Osteocyte (in vitro differentiated cells): Measurements from ENCODE around the gene TTC3. TPM values are rescaled to one million over a fixed set of nuclear protein-coding genes. Genes with fewer than 3 reads are reported as not detected.

ENCODE experiments used
- DNase-seq: peaks from one replicate; pipeline ENCODE4 v3.0.0; 2021; ENCODE audit warnings: mixed read lengths; ENCODE audit not compliant: unreplicated experiment; ENCODE audit errors: extremely low spot score
- H3K27ac Mint-ChIP-seq: one replicate; pipeline ENCODE4 v1.8.0; 2021; ENCODE audit warnings: mild to moderate bottlenecking, mixed read lengths; ENCODE audit not compliant: unreplicated experiment
- H3K27me3 Mint-ChIP-seq: one replicate; pipeline ENCODE4 v1.8.0; 2021; ENCODE audit warnings: mixed read lengths; ENCODE audit not compliant: unreplicated experiment
- H3K36me3 Mint-ChIP-seq: one replicate; pipeline ENCODE4 v1.8.0; 2021; ENCODE audit warnings: mixed read lengths; ENCODE audit not compliant: unreplicated experiment
- H3K4me1 Mint-ChIP-seq: one replicate; pipeline ENCODE4 v1.8.0; 2021; ENCODE audit warnings: mixed read lengths; ENCODE audit not compliant: unreplicated experiment
- H3K4me3 Mint-ChIP-seq: one replicate; pipeline ENCODE4 v1.8.0; 2021; ENCODE audit warnings: mild to moderate bottlenecking, moderate library complexity, mixed read lengths; ENCODE audit not compliant: unreplicated experiment
- H3K9me3 Mint-ChIP-seq: one replicate; pipeline ENCODE4 v1.8.0; 2021; ENCODE audit warnings: mixed read lengths; ENCODE audit not compliant: unreplicated experiment
- total RNA-seq: library from RNA; stranded (reverse); gene quantifications from 2 replicates; pipeline ENCODE4 v1.2.1, GENCODE V29; 2021
- TF ChIP-seq, protein P1 (sequence below): fragments of 200-600 bp; sonication (generic); IDR thresholded peaks from 2 replicates; pipeline ENCODE4 v1.5.0; 2021; ENCODE audit warnings: antibody characterized with exemption, mild to moderate bottlenecking, moderate library complexity

Gene TTC3
- total RNA-seq, 1 donor from 2014 or later: 252 TPM

DNA sequence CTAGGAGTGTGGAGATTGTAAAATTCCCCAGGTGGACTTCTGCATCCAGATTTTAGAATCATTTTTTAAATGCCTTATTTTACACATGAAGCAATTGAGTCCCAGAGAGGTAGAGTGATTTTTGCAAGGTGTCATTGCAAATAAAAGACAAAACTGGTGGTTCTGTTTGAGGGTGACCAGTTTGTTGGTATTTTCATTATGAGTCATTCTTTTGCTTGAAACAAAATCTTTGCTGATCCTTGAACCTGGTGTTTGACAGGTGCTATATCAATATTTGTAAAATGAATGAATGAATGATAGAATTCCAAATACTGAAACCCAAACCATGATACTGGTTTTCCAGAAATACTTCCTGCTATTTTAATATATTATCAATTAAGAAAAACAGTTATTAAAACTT is 44.1 kb downstream of the TTC3 start:
- Mint-ChIP-seq H3K9me3 (no peaks in the 10 kb centered on the region), H3K4me1 (no peaks in the 10 kb centered on the region), H3K4me3 (no peak overlapping the region), H3K36me3 (peaks cover 19% of the 10 kb centered on the region), H3K27me3 (no peaks in the 10 kb centered on the region), H3K27ac (no peak overlapping the region)
- no peak for DNase-seq
- TF ChIP-seq, protein P1, sequence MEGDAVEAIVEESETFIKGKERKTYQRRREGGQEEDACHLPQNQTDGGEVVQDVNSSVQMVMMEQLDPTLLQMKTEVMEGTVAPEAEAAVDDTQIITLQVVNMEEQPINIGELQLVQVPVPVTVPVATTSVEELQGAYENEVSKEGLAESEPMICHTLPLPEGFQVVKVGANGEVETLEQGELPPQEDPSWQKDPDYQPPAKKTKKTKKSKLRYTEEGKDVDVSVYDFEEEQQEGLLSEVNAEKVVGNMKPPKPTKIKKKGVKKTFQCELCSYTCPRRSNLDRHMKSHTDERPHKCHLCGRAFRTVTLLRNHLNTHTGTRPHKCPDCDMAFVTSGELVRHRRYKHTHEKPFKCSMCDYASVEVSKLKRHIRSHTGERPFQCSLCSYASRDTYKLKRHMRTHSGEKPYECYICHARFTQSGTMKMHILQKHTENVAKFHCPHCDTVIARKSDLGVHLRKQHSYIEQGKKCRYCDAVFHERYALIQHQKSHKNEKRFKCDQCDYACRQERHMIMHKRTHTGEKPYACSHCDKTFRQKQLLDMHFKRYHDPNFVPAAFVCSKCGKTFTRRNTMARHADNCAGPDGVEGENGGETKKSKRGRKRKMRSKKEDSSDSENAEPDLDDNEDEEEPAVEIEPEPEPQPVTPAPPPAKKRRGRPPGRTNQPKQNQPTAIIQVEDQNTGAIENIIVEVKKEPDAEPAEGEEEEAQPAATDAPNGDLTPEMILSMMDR: no peak

DNA sequence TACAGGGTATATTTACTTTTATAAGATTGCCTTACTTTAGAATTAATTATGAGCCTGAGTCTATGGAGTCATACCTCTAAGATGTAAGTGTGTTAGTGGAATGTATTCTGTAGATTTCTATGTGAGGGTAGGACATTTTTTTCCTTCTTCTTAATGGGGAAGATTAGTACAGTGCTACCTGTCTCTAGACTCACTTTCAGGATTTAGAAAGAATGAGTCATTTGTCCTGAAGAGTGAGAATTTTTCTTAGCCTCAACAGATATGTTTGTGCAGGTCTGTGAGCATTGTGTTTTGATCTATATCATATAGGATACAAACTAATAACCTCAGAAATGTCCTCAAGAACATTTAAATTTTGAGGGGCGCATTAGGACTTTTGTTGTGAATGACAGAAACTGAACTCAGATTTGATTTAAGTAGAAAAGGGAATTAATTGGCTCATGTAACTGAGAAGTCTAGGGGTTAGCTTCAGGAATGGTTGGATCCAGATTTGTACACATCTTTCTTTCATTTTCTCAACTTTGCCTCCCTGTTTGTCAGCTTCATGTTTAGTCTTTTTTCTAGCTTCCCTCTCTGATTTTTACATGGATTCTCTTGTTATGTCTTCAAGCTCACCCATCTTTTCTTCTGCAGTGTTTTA is 45.3 kb downstream of the TTC3 start:
- DNase-seq: no peak
- peaks cover 20% of the 10 kb centered on the region for H3K36me3 Mint-ChIP-seq
- no peak overlapping the region for H3K4me3 Mint-ChIP-seq
- TF ChIP-seq, protein P1: no peak
- H3K27me3 Mint-ChIP-seq: no peaks in the 10 kb centered on the region
- H3K4me1 Mint-ChIP-seq: no peaks in the 10 kb centered on the region
- no peaks in the 10 kb centered on the region for H3K9me3 Mint-ChIP-seq
- no peak overlapping the region for H3K27ac Mint-ChIP-seq

DNA sequence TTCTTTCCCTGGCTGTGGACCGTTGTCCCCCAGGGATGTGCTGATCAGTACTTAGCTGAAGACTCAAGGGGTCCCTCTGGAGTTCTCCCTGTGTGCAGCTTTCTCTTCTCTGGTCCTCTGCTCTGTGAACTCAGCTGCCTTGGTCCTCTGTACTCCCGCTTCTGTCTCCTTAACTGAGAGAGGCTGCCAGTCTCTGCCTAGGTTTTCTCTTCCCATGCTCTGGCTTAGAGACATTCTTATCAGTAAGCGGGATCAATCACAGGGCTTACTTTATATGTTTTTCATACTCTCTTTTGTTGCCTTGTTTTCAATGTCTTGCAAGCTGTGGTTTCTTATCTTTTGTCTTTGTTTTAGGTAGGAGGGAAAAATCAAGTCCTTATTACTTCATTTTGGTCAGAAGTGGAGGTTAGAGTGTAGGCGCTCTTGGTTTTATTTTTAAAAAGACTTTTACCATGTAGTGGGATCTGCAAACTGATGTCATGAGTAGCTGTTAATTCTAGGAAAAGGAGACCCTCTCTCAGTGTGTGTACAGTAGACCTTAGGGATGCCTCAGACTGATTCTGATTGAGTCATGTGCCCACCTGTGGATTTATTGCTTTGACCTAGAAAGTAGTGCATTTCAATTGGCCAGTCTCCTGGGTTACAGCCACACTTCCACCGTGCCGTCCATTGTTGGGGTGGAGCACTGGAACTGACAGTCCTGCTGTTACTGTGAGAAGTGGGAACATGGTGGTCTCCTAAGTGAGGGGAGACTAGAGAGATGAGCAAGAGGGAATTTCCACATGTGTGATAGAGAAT is 46.6 kb downstream of the TTC3 start:
- Mint-ChIP-seq H3K36me3 (peaks cover 25% of the 10 kb centered on the region), H3K27me3 (no peaks in the 10 kb centered on the region), H3K27ac (peak overlapping the region; percentile 2), H3K4me1 (no peaks in the 10 kb centered on the region), H3K4me3 (no peak overlapping the region), H3K9me3 (no peaks in the 10 kb centered on the region)
- no peak for DNase-seq
- TF ChIP-seq, protein P1: no peak

DNA sequence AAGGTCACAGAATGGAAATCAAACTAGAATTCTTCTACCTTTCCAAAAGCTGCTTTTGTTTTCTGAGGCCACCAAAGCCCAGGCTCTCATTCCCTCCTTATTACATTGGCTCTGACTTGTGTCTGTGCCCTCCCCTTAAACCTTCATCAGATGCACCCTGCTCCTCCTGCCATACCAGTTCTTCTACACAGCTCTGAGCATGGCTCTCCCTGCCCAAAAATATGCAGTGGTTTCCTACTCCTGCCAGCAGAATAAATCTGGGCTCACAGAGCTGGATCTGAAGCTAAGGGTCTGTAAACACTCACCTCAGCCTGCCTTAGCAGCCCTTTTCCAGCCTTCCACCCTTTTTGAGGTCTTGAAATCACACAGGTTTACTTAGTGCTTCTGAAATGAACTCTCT is 55.0 kb downstream of the TTC3 start:
- H3K27ac Mint-ChIP-seq: no peak overlapping the region
- H3K4me3 Mint-ChIP-seq: no peak overlapping the region
- peaks cover 61% of the 10 kb centered on the region for H3K36me3 Mint-ChIP-seq
- no peaks in the 10 kb centered on the region for H3K9me3 Mint-ChIP-seq
- TF ChIP-seq, protein P1: no peak
- H3K4me1 Mint-ChIP-seq: peaks cover 2% of the 10 kb centered on the region
- no peak for DNase-seq
- no peaks in the 10 kb centered on the region for H3K27me3 Mint-ChIP-seq

DNA sequence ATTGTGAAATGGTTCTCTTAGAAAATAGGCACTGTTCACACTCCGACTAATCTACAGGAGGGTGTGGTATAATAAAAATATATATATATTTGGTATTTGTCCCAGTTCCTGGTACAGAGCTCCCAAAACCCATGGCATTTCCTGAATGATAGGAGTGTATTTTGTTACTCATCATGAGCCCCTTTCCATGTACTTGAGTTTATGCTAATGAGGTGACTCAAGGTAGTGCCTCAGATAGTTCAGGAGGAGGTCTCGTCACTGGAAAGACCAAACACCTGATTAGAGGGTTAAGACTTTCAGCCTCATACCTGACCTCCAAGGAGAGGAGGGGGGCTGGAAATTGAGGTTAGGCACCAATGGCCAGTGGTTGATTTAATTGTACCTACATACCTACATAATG is 57.9 kb downstream of the TTC3 start:
- H3K36me3 Mint-ChIP-seq: peaks cover 69% of the 10 kb centered on the region
- DNase-seq: no peak
- no peaks in the 10 kb centered on the region for H3K27me3 Mint-ChIP-seq
- no peak overlapping the region for H3K4me3 Mint-ChIP-seq
- H3K4me1 Mint-ChIP-seq: peaks cover 2% of the 10 kb centered on the region
- TF ChIP-seq, protein P1: no peak
- H3K9me3 Mint-ChIP-seq: no peaks in the 10 kb centered on the region
- no peak overlapping the region for H3K27ac Mint-ChIP-seq
